Fibroblast of skin of scalp (primary cell): Measurements from ENCODE around the gene PFAS. TPM values are rescaled to one million over a fixed set of nuclear protein-coding genes. Genes with fewer than 3 reads are reported as not detected.
"Not testable (repeated sequence)": the region's sequence is repeated elsewhere in the genome, so short reads cannot be mapped to it uniquely, and the experiment has no call there.

Experiments used
- DNase-seq: peaks from one replicate; pipeline ENCODE4 v3.0.0-alpha.2; 2013
- polyA plus RNA-seq, 2 experiments: library from polyadenylated mRNA; unstranded; fragments of 120-200 nt; gene quantifications; one replicate each; pipeline ENCODE4 v1.2.1, GENCODE V29; 2013; ENCODE audit not compliant: insufficient read length in 2 of 2

The PFAS gene
- polyA plus RNA-seq (2013, experiment 1 of 2; ENCODE audit: insufficient read length): 23.1 TPM
- 20.3 TPM for polyA plus RNA-seq (2013, experiment 2 of 2; ENCODE audit: insufficient read length)

- peak; percentile 92 for DNase-seq
These were observed at the start of gene PFAS for GRCh38 chr17:8248751-8249607. Gene PFAS (plus strand): TSS chr17:8249289. CDS start chr17:8253938, 4,649 bp downstream.

- no peak for DNase-seq
These were observed 44.1 kb upstream of the PFAS start for GRCh38 chr17:8204761-8205555.

GRCh38 chr17:8206536-8206935 lies 42.6 kb upstream of the PFAS start:
- DNase-seq: no peak

- DNase-seq: peak; percentile 98
These were observed 39.0 kb upstream of the PFAS start, which contains the start of gene AURKB for GRCh38 chr17:8209907-8210760. Gene AURKB (minus strand): TSS chr17:8210575. CDS start chr17:8210224, 351 bp downstream.

GRCh38 chr17:8210761-8211458 lies 38.2 kb upstream of the PFAS start:
- no peak for DNase-seq

- no peak for DNase-seq
These were observed 36.5 kb upstream of the PFAS start for GRCh38 chr17:8212312-8213180.

- DNase-seq: not testable (repeated sequence)
These were observed 35.1 kb upstream of the PFAS start for GRCh38 chr17:8214000-8214399.

- DNase-seq: peak; percentile 96
These were observed 28.1 kb upstream of the PFAS start for GRCh38 chr17:8220783-8221662.

GRCh38 chr17:8221663-8222379 lies 27.3 kb upstream of the PFAS start:
- peak; percentile 93 for DNase-seq

- no peak for DNase-seq
These were observed 26.8 kb upstream of the PFAS start for GRCh38 chr17:8222380-8222629.

GRCh38 chr17:8222630-8223355 lies 26.3 kb upstream of the PFAS start:
- DNase-seq: peak; percentile 97

GRCh38 chr17:8223356-8224126 lies 25.5 kb upstream of the PFAS start:
- DNase-seq: peak; percentile 64

- DNase-seq: no peak
These were observed 23.9 kb upstream of the PFAS start for GRCh38 chr17:8224891-8225812.

GRCh38 chr17:8225813-8226535 lies 23.1 kb upstream of the PFAS start:
- peak; percentile 91 for DNase-seq

GRCh38 chr17:8226536-8227237 lies 22.4 kb upstream of the PFAS start:
- peak; percentile 93 for DNase-seq
